D721Med (cell line): ENCODE measurements around the gene COL21A1.
A peak's percentile ranks its signal among the peaks of the same experiment; 100 is the strongest.

ENCODE experiments used
- DNase-seq: peaks from one replicate; pipeline ENCODE4 v3.0.0; 2011; ENCODE audit warnings: low spot score; ENCODE audit not compliant: insufficient read length
- FAIRE-seq: peaks from 2 replicates; lab custom pipeline; 2011; peaks lifted over from hg19 to GRCh38; lab: Jason Lieb, UNC
- CTCF ChIP-seq: IDR thresholded peaks from 2 replicates; pipeline ENCODE4 v1.5.1; 2012; ENCODE audit warnings: mild to moderate bottlenecking, control low read depth; ENCODE audit not compliant: insufficient read depth; ENCODE audit errors: missing control alignments

COL21A1 gene

GRCh38 chr6:56040223-56040622 is 207.2 kb downstream of the COL21A1 start:
- no peak for TF ChIP-seq CTCF
- DNase-seq (no peak), FAIRE-seq (peak; percentile 74)

- DNase-seq (no peak), FAIRE-seq (no peak)
- TF ChIP-seq CTCF: no peak
Observed at GRCh38 chr6:56038764-56039163, 208.6 kb downstream of the COL21A1 start.

GRCh38 chr6:56037601-56038000 is 209.8 kb downstream of the COL21A1 start:
- DNase-seq: no peak
- no peak for TF ChIP-seq CTCF
- no peak for FAIRE-seq

- no peak for FAIRE-seq
- TF ChIP-seq CTCF: no peak
- DNase-seq: no peak
Observed at GRCh38 chr6:56036916-56037600, 210.3 kb downstream of the COL21A1 start.

GRCh38 chr6:56033401-56033800 is 214.0 kb downstream of the COL21A1 start:
- TF ChIP-seq CTCF: no peak
- no peak for FAIRE-seq
- DNase-seq: no peak

GRCh38 chr6:56032715-56033260 is 214.6 kb downstream of the COL21A1 start:
- DNase-seq: no peak
- no peak for FAIRE-seq
- TF ChIP-seq CTCF: no peak

GRCh38 chr6:56027865-56028264 is 219.5 kb downstream of the COL21A1 start:
- DNase-seq (no peak), FAIRE-seq (no peak)
- no peak for TF ChIP-seq CTCF
